GM19351 (cell line): ENCODE measurements around the gene TRAF2.

Experiments
- ATAC-seq: cut with Tn5 transposase; IDR thresholded peaks from one replicate; pipeline ENCODE4 v1.9.1; 2021; ENCODE audit warnings: mild to moderate bottlenecking, moderate library complexity; ENCODE audit not compliant: unreplicated experiment

The TRAF2 gene

DNA sequence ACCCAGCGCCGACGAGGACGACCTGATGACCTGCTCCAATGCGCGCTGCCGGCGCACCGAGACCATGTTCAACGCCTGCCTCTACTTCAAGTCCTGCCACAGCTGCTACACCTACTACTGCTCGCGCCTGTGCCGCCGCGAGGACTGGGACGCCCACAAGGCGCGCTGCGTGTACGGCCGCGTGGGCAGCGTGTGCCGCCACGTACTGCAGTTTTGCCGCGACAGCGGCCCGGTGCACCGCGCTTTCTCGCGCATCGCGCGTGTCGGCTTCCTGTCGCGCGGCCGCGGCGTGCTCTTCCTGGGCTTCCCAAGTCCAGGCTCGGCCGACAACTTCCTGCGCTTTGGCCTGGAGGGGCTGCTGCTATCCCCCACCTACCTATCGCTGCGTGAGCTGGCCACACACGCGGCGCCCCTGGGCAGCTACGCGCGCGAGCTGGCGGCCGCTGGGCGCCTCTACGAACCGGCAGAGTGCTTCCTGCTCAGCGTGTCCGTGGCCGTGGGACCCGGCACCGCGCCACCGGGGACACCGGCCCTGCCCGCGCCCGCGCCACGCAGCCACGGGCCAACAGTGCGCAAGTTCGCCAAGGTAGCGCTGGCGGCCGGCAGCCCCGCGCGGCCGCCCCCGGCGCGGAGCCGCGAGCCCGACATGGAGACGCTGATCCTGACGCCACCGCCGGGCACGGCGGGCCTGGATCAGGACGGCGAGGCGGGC, 39.8 kb upstream of the TRAF2 start:
- no peak for ATAC-seq

DNA sequence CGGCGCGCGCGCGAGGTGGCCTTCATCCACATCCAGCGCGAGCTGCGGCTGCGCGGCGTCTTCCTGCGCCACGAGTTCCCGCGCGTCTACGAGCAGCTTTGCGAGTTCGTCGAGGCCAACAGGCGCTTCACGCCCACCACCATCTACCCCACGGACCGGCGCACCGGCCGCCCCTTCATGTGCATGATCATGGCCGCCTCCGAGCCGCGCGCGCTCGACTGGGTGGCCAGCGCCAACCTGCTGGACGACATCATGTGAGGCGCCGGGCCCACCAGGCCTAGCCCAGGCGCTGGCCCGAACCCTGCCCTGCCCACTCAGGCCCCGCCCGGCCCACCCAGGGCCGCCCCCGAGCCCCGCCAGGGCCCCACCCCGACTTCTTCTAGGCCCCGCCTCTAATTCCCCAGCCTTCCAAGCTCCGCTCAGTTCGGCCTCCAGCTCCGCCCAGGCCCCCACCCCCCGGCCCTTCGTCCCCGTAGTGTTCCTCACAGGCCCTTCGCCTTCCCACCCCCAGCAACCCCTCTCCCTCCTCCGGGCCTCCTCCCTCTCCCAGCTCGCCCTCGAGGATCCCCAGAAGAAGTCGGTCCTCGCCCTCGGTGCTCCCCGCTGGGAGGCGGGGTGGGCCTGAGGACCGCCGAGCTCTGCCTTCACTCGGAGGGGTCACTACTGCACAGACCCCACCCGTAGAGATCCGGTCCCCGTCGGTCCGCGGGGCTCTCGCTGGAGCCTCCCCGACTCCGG, 39.1 kb upstream of the TRAF2 start:
- no peak for ATAC-seq

DNA sequence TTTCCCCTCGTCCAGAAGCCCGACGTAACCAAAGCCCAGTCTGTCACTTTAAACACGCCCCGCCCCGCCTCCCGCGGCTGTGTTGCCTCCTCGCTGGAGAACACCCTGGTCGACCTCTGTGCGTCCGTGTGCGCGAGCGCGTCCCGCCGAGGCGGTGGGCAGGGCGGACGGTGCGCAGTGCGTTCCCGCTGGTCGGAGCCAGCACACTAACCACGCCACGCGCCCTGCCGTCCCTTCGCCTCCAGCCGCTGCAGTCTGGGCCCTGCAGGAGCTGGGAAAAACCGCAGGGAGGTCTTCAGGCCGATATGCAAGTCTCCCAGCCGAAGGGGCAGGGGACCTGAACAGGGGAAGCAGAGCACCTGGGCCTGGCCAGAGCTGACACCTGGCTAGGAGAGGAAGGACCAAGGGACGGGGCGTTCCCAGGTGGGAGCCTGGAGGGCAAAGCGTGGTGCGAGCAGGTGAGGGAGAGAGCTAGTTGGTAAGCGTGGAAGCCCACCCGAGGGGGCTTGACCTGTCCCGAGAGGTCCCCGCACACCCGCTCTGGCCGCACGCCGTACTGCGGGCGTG, 38.4 kb upstream of the TRAF2 start:
- ATAC-seq: no peak

- peak; percentile 6 for ATAC-seq
These were observed 37.8 kb upstream of the TRAF2 start for GRCh38 chr9:136848393-136849037.

DNA sequence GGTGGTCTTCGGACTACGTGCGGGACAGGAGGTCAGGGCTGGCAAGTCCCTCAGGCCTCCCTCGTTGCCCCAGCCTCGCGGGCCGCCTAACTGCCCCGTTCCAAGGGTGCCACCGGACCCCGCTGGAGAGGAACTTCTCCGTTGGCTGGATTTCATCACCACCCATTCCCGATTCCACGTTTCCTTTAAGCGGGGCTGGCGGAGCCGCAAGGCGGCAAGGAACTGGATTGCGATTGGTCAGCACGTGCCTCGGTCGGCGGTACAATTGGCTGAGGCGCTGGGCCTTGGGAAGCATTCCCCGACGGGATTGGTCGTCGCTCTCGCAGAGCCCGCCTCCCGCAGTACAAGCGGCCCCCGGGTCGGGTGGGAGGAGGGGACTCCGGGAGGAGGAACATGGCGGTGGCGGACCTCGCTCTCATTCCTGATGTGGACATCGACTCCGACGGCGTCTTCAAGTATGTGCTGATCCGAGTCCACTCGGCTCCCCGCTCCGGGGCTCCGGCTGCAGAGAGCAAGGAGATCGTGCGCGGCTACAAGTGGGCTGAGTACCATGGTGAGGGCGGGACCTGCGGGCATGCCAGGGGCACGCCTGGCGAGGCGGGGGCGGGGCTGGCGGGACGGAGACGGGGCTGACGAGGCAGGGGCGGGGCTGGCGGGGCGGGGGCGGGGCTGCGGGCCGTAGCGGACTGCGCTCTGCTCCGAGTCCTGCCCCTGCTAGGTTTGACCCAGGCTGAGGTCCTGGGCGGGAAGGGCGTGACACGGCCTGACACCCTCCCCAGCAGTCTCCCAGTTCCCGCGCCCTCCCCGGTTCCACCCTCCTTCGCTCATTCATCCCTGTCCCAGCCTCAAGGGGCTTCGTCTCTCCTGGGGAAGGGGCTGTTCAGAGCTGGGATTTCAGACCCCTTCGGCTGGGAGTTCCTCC, 37.0 kb upstream of the TRAF2 start, which contains the start of gene PHPT1:
Gene PHPT1, plus strand, starts transcription at position 372 of the 922 bp plus-strand sequence. Its CDS starts 22 bp downstream, at position 394.
- peak; percentile 81 for ATAC-seq

GRCh38 chr9:136849960-136850865, 36.1 kb upstream of the TRAF2 start:
- ATAC-seq: no peak

- ATAC-seq: no peak
These were observed 35.2 kb upstream of the TRAF2 start for GRCh38 chr9:136850866-136851775.

- no peak for ATAC-seq
These were observed 34.2 kb upstream of the TRAF2 start, which contains the start of gene MAMDC4 for GRCh38 chr9:136851941-136852663. Gene MAMDC4 (plus strand): TSS chr9:136852346. CDS start chr9:136852417, 71 bp downstream.

GRCh38 chr9:136852664-136853595, 33.4 kb upstream of the TRAF2 start:
- ATAC-seq: no peak

GRCh38 chr9:136853596-136854112, 32.7 kb upstream of the TRAF2 start:
- ATAC-seq: no peak

DNA sequence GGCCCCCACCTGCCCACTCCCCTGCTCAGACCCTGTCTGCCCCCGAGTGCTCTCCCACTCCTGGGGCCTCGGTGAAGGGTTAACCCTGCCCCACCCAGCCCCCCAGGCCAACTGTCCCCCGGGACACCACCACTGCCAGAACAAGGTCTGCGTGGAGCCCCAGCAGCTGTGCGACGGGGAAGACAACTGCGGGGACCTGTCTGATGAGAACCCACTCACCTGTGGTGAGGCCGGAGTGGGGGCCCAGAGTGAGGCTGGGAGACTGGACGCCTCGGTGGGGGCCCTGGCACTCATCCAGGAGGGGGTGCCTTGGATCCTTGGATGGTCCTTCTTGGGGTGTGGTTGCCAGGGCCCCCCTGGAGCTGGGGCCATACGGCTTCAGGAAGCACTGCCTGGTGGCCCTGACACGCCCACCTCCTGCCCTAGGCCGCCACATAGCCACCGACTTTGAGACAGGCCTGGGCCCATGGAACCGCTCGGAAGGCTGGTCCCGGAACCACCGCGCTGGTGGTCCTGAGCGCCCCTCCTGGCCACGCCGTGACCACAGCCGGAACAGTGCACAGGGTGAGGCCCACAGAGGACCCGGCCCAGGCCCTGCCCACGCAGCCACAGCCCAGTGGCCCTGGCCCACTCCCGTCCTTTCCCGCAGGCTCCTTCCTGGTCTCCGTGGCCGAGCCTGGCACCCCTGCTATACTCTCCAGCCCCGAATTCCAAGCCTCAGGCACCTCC, 32.0 kb upstream of the TRAF2 start:
- no peak for ATAC-seq

DNA sequence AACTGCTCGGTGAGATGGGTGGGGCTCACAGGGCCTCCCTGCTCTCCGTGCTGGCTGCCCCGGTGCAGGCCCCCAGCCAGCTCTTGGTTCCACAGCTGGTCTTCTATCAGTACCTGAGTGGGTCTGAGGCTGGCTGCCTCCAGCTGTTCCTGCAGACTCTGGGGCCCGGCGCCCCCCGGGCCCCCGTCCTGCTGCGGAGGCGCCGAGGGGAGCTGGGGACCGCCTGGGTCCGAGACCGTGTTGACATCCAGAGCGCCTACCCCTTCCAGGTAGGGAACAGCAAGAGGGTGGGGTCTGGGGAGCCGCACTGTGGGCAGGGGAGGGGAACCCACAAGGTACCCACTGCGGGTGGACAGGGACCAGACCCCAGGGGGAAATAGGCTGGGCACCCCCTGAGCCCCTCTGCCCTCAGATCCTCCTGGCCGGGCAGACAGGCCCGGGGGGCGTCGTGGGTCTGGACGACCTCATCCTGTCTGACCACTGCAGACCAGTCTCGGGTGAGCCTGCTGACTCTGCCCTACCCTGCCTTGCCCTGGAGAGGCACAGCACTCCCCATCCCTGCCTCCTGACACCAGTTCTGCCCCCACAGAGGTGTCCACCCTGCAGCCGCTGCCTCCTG, 31.4 kb upstream of the TRAF2 start:
- no peak for ATAC-seq

- ATAC-seq: no peak
These were observed 30.7 kb upstream of the TRAF2 start for GRCh38 chr9:136855461-136856078.

- no peak for ATAC-seq
These were observed 30.2 kb upstream of the TRAF2 start for GRCh38 chr9:136856079-136856476.
